Tibial nerve (tissue), 4 donors: ENCODE data around the gene PRMT1.

Experiments used
- EP300 ChIP-seq, 2 donors: sonication (generic); formaldehyde crosslinking; IDR thresholded peaks; one replicate each; pipeline ENCODE4 v1.6.1; 2017; ENCODE audit warnings: antibody characterized with exemption in 2 of 2, mild to moderate bottlenecking in 1 of 2
- POLR2A ChIP-seq, 2 donors: fragments of 450-650 bp; IDR thresholded peaks; one replicate each; pipeline ENCODE4 v1.6.1; 2017; ENCODE audit warnings: antibody characterized with exemption in 2 of 2, mild to moderate bottlenecking in 2 of 2, moderate library complexity in 2 of 2
- TF ChIP-seq, protein P1 (sequence below), 5 experiments: fragments of 200-600 bp in 3 of 5; fragments of 450-650 bp in 2 of 5; sonication (generic) in 3 of 5; IDR thresholded peaks; one replicate each; pipeline ENCODE4 v1.5.1; 2016 to 2019; ENCODE audit warnings: antibody characterized with exemption in 5 of 5, mild to moderate bottlenecking in 3 of 5, moderate library complexity in 2 of 5

GRCh38 chr19:49679771-49680413, 2.8 kb downstream of the PRMT1 start:
- TF ChIP-seq EP300 (IDR thresholded peaks at IDR 0.05) (no peak), POLR2A (IDR thresholded peaks at IDR 0.05) (no peak)
- TF ChIP-seq, protein P1, sequence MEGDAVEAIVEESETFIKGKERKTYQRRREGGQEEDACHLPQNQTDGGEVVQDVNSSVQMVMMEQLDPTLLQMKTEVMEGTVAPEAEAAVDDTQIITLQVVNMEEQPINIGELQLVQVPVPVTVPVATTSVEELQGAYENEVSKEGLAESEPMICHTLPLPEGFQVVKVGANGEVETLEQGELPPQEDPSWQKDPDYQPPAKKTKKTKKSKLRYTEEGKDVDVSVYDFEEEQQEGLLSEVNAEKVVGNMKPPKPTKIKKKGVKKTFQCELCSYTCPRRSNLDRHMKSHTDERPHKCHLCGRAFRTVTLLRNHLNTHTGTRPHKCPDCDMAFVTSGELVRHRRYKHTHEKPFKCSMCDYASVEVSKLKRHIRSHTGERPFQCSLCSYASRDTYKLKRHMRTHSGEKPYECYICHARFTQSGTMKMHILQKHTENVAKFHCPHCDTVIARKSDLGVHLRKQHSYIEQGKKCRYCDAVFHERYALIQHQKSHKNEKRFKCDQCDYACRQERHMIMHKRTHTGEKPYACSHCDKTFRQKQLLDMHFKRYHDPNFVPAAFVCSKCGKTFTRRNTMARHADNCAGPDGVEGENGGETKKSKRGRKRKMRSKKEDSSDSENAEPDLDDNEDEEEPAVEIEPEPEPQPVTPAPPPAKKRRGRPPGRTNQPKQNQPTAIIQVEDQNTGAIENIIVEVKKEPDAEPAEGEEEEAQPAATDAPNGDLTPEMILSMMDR (IDR thresholded peaks at IDR 0.05): no peak
